GM19455 (cell line): Measurements from ENCODE around the gene TUBA3E.
A peak's percentile ranks its signal among the peaks of the same experiment; 100 is the strongest.
"Not testable (repeated sequence)": the region's sequence is repeated elsewhere in the genome, so short reads cannot be mapped to it uniquely, and the experiment has no call there.

ENCODE experiments used
- ATAC-seq: cut with Tn5 transposase; IDR thresholded peaks from one replicate; pipeline ENCODE4 v1.9.1; 2021; ENCODE audit not compliant: unreplicated experiment

The TUBA3E gene

GRCh38 chr2:130150181-130151144 lies 47.8 kb downstream of the TUBA3E start:
- no peak for ATAC-seq

GRCh38 chr2:130148515-130148914 lies 49.7 kb downstream of the TUBA3E start:
- ATAC-seq = not testable (repeated sequence)

- peak; percentile 92 for ATAC-seq
These were observed 53.2 kb downstream of the TUBA3E start, which contains the start of gene CCDC74B for GRCh38 chr2:130145006-130145414. Gene CCDC74B (minus strand): TSS chr2:130145112. CDS start chr2:130144996, 116 bp downstream.

GRCh38 chr2:130143266-130144039 lies 54.8 kb downstream of the TUBA3E start:
- not testable (repeated sequence) for ATAC-seq

GRCh38 chr2:130142396-130143265 lies 55.6 kb downstream of the TUBA3E start:
- ATAC-seq = not testable (repeated sequence)
